HG02642 (cell line): ENCODE measurements around the gene ADIRF.
"Not testable (repeated sequence)": the region's sequence is repeated elsewhere in the genome, so short reads cannot be mapped to it uniquely, and the experiment has no call there.

Experiments used
- ATAC-seq: cut with Tn5 transposase; IDR thresholded peaks from one replicate; pipeline ENCODE4 v1.9.1; 2021; ENCODE audit warnings: mild to moderate bottlenecking; ENCODE audit not compliant: unreplicated experiment, poor library complexity

Gene ADIRF

GRCh38 chr10:86968271-86968993, at the start of gene ADIRF:
TSS of gene ADIRF (plus strand) at chr10:86968482. CDS start at chr10:86968545, 63 bp downstream.
- ATAC-seq = no peak

GRCh38 chr10:86922553-86922961, 45.7 kb upstream of the ADIRF start:
- ATAC-seq = no peak

- no peak for ATAC-seq
Observed at GRCh38 chr10:86929468-86930380, 38.6 kb upstream of the ADIRF start.

GRCh38 chr10:86931872-86932271, 36.4 kb upstream of the ADIRF start:
- no peak for ATAC-seq

GRCh38 chr10:86932674-86933073, 35.6 kb upstream of the ADIRF start:
- ATAC-seq = no peak

- not testable (repeated sequence) for ATAC-seq
Observed at GRCh38 chr10:86934162-86934711, 34.0 kb upstream of the ADIRF start.

- no peak for ATAC-seq
Observed at GRCh38 chr10:86936661-86937501, 31.4 kb upstream of the ADIRF start.

GRCh38 chr10:86937502-86938154, 30.7 kb upstream of the ADIRF start:
- ATAC-seq = no peak

- ATAC-seq = no peak
Observed at GRCh38 chr10:86938260-86938659, 30.0 kb upstream of the ADIRF start.

- ATAC-seq = not testable (repeated sequence)
Observed at GRCh38 chr10:86940076-86940475, 28.2 kb upstream of the ADIRF start.

GRCh38 chr10:86940677-86941076, 27.6 kb upstream of the ADIRF start:
- ATAC-seq = no peak

- ATAC-seq = no peak
Observed at GRCh38 chr10:86941426-86941825, 26.9 kb upstream of the ADIRF start.

GRCh38 chr10:86941991-86942421, 26.3 kb upstream of the ADIRF start:
- no peak for ATAC-seq

GRCh38 chr10:86942441-86943315, 25.6 kb upstream of the ADIRF start:
- no peak for ATAC-seq

- no peak for ATAC-seq
Observed at GRCh38 chr10:86943316-86944030, 24.8 kb upstream of the ADIRF start.

- no peak for ATAC-seq
Observed at GRCh38 chr10:86944031-86944419, 24.3 kb upstream of the ADIRF start.

- no peak for ATAC-seq
Observed at GRCh38 chr10:86944471-86944870, 23.8 kb upstream of the ADIRF start.

- no peak for ATAC-seq
Observed at GRCh38 chr10:86944907-86945306, 23.4 kb upstream of the ADIRF start.
